Fibroblast of pulmonary artery (primary cell): ENCODE data around the gene CARD14.

ENCODE experiments used
- DNase-seq: peaks from one replicate; pipeline ENCODE4 v3.0.0-alpha.2; 2010; ENCODE audit warnings: low read depth
- H3K4me3 ChIP-seq: replicated peaks from 2 replicates; pipeline ENCODE4 v1.5.1; 2011; ENCODE audit warnings: low read depth, mild to moderate bottlenecking, control low read depth, low read length, moderate library complexity
- TF ChIP-seq, protein P1 (sequence below): IDR thresholded peaks from 2 replicates; pipeline ENCODE4 v1.5.1; 2011; ENCODE audit warnings: mild to moderate bottlenecking, control low read depth, low read length, inconsistent platforms; ENCODE audit errors: missing control alignments

Gene CARD14

DNA sequence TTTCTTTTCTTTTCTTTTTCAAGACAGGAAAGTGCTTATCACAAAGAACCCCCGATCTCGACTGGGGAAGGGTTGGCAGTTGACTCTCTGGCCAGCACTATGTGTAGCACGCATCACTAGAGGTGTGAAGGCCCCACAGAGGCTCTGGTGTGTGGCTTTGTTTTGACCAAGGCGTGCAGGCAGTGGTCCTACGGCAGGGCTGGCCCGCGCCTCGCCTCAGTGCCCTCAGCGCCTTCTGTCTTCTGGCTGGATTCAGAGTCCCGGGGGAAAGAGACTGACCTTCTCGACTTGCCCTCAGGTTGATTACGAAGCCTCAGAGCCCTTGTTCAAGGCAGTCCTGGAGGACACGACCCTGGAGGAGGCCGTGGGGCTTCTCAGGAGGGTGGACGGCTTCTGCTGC lies 31.6 kb downstream of the CARD14 start:
- TF ChIP-seq, protein P1, sequence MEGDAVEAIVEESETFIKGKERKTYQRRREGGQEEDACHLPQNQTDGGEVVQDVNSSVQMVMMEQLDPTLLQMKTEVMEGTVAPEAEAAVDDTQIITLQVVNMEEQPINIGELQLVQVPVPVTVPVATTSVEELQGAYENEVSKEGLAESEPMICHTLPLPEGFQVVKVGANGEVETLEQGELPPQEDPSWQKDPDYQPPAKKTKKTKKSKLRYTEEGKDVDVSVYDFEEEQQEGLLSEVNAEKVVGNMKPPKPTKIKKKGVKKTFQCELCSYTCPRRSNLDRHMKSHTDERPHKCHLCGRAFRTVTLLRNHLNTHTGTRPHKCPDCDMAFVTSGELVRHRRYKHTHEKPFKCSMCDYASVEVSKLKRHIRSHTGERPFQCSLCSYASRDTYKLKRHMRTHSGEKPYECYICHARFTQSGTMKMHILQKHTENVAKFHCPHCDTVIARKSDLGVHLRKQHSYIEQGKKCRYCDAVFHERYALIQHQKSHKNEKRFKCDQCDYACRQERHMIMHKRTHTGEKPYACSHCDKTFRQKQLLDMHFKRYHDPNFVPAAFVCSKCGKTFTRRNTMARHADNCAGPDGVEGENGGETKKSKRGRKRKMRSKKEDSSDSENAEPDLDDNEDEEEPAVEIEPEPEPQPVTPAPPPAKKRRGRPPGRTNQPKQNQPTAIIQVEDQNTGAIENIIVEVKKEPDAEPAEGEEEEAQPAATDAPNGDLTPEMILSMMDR = no peak
- H3K4me3 ChIP-seq = no peak overlapping the region
- no peak for DNase-seq

GRCh38 chr17:80202197-80202596 lies 32.4 kb downstream of the CARD14 start:
- H3K4me3 ChIP-seq = no peak overlapping the region
- TF ChIP-seq, protein P1 = no peak
- no peak for DNase-seq

DNA sequence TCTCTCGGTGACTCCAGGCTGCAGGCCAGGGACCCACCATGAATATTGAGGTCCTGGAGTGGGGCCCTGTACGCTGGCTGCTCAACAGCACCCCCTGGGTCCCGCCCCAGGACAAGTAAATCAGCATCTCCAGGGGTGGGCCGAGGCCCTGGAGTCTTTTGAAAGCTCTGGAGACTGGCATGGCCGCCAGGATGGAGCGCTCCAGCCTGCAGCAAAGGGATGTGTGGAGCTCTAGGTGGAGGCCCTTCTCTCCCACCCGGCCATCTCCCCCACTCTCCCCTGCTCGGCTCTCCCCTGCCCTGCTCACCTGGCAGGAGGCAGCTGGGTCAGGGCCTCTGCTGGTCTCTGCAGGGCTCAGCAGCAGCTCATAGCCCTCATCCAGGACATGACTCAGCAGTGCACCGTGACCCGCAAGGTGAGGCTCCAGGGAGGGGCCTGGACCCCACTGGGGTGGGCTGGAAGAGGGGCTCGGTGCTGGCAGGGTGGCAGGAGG lies 33.7 kb downstream of the CARD14 start:
- no peak for DNase-seq
- TF ChIP-seq, protein P1 = no peak
- H3K4me3 ChIP-seq = no peak overlapping the region

DNA sequence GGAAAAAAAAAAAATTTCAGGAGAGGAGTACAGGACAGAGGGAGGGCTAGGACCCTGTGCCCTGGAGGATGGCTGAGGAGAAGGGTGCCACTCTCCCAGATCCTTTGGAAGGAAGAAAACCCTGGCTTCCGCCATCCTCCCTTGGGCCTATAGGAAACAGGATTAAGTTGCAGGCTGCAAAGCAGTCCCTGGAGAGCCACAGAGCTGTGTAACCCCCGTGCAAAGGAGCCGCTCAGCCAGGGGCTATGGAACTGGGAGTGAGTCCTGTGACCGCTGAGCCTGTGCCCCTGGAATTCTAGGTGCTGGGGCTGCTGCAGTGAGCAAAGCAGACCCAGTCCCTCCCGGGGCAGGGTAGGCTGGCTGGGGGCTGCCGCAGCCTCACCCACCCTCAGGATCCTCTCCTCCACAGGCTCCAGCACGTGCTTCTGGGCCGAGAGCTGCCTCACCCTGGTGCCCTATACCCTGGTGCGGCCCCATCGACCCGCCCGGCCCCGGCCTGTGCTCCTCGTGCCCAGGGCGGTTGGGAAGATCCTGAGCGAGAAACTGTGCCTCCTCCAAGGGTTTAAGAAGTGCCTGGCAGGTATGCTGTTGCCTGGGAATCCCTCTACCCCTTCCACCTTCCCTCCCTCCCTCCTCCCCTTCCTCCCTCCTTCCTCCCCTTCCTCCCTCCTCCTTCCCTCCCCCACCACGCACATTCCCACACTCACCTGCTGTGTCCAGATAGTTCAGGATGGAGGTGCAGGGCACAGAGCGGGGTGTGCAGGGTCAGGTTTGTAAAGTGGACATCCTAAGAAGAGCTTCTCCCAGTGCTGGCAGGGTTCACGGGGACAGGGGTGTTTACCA lies 35.0 kb downstream of the CARD14 start:
- no peak for DNase-seq
- TF ChIP-seq, protein P1 = no peak
- H3K4me3 ChIP-seq = no peak overlapping the region

DNA sequence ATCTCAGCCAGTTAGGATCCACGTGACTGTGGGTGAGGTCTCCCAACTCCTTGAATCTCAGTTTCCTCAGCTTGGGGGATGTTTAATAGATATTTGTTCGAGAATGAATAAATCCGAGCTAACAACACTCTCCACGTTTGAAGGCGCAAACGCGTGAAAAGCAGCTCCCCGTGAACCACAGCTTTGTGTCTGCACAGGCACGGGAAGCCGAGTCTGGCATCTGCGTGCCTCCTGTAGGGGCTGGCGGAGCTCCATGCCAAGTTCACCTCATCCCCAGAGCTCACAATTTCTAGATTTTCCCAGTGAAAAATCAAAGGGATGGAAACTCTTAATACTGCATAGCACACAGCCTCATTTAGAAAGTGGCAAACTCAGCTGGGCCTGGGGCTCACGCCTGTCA lies 36.0 kb downstream of the CARD14 start:
- no peak for DNase-seq
- no peak overlapping the region for H3K4me3 ChIP-seq
- TF ChIP-seq, protein P1 = no peak

- DNase-seq = no peak
- TF ChIP-seq, protein P1 = no peak
- no peak overlapping the region for H3K4me3 ChIP-seq
These were observed 38.2 kb downstream of the CARD14 start for GRCh38 chr17:80208050-80208449.

DNA sequence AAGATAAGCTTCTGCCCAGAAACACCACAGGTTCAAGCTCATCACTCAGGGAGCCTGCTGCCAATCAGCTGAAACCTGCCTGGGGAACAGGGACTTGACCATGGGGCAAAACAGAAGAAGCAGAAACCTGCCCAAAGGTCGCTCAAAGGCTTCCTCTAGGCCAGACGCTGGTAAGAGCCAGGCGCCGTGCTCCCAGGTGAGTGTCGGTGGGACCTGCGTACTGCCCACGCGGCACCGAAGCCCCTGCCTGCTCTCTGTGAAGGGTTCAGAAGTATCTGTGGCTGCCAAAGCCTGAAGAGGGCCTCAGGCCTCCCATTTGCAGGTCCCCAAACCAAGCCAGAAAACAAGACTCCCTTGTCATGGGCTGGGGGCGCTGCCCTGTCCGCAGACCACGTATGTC lies 39.9 kb downstream of the CARD14 start:
- H3K4me3 ChIP-seq = no peak overlapping the region
- no peak for DNase-seq
- TF ChIP-seq, protein P1 = no peak
